ENCODE measurements around the gene LMBR1L.
"Not testable (repeated sequence)": the region's sequence is repeated elsewhere in the genome, so short reads cannot be mapped to it uniquely, and the experiment has no call there.

The LMBR1L gene, protein sequence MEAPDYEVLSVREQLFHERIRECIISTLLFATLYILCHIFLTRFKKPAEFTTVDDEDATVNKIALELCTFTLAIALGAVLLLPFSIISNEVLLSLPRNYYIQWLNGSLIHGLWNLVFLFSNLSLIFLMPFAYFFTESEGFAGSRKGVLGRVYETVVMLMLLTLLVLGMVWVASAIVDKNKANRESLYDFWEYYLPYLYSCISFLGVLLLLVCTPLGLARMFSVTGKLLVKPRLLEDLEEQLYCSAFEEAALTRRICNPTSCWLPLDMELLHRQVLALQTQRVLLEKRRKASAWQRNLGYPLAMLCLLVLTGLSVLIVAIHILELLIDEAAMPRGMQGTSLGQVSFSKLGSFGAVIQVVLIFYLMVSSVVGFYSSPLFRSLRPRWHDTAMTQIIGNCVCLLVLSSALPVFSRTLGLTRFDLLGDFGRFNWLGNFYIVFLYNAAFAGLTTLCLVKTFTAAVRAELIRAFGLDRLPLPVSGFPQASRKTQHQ

DNA sequence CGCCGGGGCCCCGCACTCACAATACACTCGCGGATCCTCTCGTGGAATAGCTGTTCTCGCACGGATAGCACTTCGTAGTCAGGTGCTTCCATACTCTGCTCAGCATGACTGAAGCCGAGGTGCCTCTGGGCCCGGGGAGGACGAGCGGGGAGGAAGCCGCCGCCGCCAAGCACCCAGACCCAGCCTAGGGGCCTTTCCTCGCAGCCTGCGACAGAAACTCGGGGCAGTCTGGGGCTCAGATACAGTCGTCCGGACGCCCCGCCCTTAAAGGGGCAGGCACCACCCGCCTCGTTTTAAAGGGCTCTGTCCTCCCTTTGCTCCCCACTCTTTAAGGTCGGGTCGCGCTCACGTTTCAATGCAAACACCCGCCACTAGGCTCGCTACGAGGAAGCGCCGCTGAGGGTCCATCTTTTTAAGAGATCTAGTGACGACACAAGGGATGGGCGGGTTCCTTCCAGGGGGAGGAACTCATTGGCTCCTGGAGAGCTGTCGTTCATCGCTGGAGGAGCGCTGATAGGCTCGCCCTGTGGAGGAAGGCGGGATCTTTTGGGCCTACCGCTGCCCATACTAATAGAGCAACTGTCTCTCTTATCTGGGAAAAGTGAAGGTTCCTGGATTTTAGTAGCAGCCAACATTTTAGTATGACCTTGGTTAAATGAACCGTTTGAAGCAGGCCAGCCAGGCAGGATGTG is at the start of gene LMBR1L:
LMBR1L (minus strand) TSS at position 384 of the 692 bp plus-strand sequence; CDS start at position 92, 292 bp downstream.
- DNase-seq: peak; percentile 99

DNA sequence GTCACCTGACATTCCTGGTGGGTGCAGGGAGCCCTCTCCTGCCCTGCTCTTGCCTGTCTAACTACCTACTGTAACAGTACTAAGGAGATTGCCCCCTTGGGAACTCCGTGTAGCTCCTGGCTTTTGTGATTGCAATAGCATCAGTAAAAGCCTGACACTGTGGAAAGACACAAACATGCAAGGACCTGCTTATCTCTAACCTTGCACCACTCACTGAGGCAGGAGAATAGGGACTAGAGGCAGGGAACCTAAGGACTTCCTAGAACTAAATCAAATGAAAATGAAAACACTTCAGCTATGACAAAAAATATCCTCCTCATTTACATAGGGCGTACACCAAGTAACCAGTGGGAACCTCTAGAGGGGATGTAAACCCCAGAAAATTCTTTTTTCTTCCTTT is 49.8 kb upstream of the LMBR1L start:
- DNase-seq: no peak

DNA sequence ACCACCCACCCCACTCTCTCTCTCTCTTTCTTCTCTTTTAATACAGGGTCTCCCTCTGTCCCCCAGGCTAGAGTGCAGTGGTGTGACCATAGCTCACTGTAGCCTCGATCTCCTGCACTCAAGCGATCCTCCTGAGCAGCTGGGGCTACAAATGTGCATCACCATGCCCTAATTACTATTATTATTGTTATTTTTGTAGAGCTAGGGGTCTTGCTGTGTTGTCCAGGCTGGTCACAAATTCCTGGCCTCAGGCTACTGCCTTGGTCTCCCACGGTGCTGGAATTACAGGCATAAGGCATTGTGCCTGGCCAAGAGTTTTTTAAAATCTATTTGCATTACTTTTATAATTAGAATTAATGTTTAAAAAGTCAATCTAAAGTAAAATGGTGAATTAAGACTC is 43.6 kb upstream of the LMBR1L start:
- no peak for DNase-seq

DNA sequence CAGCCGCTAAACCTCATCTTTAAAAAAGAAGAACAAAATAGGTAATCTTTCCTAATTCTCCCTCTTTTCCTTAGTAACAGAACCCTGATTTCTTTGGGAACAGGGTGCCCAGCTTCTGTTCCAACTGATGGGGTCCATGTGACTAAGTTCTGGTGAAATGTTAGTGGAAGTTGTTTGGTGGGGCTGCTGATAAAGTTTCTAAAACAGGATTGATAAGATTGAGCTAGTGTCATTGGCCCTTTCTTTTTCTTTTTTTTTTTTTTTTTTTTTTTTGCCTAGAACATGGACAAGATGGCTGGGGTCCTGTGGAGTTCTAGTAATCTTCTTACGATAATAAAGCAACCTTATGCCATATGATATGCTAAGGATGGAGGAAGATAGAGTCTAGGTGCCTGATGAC is 36.7 kb upstream of the LMBR1L start:
- no peak for DNase-seq

DNA sequence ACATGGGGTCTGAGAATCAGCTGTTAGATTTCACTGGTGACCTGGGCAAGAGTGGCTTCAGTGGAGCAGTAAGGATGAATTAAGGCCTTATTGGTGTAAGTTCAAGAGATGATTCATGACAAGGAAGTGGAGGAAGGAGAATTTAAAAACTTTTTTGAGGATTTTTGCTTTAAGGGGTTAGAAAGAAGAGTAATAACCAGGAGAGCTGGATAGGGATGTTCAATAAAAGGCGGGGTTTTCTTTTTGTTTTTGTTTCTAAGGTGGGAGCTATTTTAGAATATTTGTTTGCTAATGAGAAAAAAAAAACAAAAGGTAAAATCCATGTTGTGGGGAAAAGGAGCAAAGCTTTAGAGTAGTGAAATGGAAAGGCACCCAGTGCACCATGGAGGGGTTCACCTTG is 35.8 kb upstream of the LMBR1L start:
- no peak for DNase-seq

DNA sequence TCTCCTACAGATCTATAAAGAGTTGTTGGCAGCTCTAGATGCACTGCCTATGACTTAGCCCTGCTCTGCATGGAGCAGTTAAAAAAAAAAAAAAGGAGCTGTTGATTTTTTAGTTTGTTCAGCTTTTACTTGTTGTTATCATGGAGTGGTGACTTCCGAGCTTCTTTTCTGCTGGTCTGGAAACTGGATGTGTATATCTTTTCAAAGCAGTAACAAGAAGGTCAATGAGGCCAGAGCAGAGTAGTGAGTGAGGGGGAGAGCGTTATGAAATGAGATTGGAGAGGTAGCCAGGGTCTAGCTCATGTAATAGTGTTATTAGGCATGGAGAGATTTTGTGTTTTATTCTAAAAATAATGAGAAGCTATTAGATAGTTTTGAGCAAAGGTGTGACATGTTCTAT is 33.7 kb upstream of the LMBR1L start:
- no peak for DNase-seq

DNA sequence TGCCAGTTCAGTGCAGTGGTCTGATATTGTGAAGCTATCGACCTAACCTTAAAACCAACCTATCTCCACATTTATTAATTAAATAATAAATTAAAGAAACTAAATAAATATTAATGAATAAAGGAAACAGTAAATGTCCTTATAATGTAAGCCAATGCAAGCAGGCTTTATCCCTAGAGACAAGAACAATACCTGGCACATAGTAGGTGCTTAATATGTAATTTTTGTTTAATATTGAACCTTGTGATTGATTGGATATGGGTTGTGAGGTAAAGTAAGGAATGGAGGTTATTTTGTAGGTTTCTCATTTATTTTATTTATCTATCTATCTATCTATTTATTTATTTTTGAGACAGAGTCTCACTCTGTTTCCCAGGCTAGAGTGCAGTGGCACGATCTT is 28.4 kb upstream of the LMBR1L start:
- no peak for DNase-seq

DNA sequence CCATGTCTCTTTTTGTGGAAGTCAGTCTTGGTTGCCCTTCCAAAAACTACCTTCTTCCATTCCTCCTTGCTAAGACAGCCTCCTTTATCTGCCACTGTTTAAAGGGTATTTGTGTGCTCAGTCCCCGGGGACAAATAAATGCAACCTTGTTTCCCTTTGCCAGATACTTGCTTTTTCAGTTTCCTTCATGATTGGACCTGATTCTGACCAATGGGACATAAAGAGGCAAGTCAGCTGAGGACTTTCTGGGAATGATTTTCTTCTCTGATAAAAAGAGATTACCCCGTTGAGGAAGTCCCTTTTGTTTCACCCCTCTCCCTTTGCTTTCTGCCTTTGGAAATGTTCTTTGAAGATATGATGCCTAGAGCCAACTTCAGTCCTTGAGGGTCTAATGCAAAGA is 27.9 kb upstream of the LMBR1L start:
- no peak for DNase-seq

DNA sequence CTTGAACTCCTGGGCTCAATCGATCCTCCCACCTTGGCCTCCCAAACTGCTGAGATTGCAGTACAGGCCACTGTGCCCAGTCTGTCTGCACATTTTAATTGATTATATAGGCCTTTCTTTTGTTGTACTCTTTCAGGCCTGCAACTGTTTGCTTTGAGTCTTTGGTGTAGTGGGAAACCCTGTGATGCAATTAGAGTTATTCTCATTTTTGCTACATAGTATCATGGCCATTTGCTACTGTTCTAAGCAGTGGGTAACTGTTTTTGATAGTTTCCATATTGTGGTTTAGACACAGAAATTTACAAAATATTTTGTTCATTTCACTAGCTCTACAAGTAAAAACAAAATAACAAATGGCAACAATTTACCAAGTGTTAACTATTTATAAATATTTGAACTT is 26.8 kb upstream of the LMBR1L start:
- DNase-seq: no peak

DNA sequence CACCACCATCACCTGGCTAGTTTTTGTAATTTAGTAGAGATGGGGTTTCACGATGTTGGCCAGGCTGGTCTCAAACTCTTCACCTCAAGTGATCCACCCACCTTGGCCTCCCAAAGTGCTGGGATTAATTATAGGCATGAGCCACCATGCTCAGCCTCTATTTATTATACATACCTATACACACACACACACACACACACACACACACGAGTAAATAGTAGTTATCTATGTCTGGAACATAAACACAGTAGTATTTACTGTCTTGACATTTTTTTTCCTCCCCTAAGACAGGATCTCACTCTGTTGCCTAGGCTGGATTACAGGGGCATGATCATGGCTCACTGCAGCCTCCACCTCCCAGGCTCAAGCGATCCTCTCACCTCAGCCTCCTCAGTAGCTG is 26.4 kb upstream of the LMBR1L start:
- DNase-seq: not testable (repeated sequence)

DNA sequence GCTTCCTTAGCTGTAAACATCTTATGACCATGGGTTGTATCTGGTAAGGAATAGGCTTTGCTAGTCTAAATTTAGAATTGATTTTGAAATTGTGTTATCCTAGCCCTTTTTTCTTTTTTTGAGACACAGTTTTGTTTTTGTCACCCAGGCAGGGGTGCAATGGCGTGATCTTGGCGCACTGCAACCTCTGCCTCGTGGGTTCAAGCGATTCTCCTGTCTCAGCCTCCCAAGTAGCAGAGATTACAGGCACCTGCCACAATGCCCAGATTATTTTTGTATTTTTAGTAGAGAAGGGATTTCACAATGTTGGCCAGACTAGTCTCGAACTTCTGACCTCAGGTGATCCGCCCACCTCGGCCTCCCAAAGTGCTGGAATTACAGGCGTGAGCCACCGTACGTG is 22.9 kb upstream of the LMBR1L start:
- DNase-seq: no peak

DNA sequence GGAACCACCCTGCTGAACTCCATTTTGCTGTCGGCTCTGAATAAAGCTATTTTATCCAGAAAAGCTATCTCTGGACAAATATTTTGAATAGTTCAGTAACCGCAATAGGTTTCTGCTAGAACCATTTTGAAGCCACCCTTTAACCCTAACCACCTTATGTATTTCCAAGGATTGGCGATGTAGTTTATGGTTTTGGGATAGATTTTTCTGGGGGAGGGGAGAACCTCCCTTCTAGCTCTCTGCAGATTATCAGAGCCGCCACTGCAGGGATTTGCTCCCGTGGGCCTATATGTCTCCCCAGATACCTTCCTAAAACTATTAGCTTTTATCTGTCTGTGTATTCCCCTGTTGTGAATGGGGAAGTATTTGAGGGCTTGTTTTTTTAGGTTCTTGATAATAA is 22.4 kb upstream of the LMBR1L start:
- no peak for DNase-seq

DNA sequence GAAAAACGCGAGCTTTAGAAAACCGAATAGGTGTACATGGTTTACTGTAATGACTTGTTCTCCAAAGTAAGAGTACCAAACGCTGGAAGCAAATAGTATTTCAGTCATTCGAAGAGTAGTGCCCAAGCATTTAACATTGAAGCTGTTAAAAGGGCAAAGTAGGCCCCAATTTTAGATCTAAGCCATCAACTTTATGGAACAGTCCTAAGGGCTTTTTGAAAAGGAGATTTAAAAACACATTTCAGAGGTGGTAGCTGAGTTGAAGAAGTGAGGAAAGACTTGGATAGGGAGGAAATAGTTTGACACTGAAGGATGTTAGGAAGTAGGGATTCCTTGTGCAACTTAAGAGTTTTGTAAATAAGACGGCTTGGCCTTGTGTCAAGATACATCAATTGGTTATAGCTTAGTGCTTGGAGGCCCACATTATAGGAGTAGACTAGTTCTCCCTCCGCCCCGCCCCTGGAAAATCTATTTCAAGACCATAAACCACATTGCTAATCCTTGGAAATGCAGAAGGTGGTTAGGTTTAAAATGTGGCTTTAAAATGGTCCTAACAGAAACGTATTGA is 21.3 kb upstream of the LMBR1L start:
- DNase-seq: peak; percentile 28

DNA sequence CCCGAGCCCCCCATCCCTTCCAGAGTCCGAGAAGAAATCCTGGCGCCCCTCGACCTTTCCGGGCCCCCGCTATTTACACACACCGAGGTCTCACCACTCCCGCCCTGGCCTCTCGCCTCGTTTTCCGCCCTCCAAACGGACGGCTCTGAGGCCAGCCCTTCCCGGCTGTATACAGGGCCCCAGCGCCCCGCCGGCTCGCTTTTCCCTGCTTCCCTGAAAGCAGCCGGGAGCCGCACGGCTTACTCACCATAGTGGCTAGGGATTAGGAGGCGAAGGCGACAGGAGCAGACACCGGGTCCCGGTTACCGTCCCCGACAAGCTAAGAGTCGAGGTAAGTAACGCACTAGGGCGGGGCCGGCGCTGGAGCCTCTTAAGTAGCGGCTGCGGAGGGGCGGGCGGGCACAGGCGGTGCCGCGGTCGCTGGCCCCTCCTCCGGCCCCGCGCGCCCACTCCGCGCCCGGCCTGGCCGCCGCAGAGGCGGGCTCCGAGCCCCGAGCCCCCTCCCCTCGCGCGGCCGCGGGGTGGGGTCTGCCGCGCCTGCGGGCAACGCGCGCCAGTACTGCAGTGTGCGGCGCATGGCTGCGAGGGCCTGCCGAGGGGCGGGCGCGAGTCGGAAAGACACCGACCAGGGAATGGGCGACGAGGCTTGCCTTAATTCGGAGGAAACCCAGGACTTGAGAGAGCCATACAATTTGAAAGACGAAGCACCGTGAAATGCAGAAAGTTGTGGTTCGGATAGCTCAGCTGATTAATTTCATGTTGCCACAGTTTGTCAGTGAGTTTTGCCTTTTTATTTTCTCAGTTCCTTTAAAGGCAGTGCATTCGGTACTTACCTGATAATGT is 20.6 kb upstream of the LMBR1L start, which contains the start of gene TUBA1B:
TUBA1B (minus strand) TSS at position 345 of the 843 bp plus-strand sequence; CDS start at position 250, 95 bp downstream.
- peak; percentile 95 for DNase-seq

DNA sequence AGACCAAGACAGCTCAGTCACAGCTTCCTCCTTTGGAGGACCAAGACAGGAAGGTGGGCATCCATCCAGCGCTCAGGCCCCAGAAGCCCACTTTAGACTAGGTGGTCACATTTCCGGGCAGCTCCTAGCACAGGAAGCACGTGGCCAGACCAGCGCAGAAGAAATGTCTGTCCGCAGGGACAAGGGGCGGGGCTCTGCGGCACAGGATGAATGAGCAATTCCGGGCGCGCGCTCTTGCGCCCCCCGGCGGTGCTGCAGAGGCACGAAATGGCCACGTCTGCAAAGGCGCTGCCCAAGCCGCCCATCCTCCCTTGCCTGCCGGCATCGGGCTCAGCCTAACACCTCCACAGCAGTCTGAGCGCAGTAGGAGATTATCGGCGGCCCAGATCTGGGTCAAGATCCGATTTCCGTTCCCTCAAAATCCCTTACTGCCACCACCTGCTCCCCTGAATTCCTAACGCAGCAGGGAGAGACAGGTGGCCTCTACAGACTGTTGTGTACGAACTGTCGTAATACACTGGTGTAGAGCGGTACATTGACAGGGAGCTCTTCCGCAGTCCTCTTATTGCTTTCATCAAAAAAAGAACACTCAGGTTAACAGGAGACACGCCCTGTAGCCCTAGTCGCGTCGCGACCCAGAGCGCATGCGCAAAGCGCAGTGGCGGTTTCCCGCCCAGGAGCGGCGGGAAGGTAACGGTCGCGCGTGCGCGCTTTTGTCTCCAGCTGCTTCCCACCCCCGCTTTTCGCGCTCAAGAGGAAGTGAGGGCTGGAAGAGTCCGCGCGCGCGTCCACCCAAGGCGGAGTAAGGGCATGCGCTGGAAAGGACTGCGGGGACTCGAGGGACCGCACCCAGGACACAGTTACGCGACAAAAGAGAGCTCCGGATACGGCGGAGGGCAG is 19.8 kb upstream of the LMBR1L start:
- DNase-seq: peak; percentile 99

DNA sequence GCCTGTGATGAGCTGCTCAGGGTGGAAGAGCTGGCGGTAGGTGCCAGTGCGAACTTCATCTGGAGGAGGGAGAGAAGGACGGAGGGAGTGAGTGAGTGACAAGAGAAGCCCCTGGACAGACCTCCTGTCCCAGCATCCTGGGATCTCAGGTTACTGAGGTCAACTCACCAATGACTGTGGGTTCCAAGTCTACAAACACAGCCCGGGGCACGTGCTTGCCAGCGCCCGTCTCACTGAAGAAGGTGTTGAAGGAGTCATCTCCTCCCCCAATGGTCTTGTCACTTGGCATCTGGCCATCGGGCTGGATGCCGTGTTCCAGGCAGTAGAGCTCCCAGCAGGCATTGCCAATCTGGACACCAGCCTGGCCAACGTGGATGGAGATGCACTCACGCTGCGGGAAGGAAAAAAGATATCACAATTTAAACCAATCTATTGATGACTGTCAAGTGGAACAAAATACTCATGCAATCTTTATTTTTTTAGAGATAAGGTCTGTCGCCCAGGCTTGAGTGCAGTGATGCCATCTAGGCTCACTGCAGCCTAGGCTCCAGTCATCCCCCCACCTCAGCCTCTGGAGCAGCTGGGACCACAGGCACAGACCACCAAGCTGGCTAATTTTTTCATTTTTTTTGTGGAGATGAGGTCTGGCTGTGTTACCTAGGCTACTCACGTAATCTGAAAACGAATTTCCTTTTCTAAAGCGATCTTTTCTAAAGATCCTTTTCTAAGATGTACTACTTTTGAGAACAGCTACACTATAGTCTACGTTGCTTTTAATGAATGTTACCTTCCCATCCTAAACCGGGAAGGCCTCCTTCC is 18.9 kb upstream of the LMBR1L start:
- no peak for DNase-seq

DNA sequence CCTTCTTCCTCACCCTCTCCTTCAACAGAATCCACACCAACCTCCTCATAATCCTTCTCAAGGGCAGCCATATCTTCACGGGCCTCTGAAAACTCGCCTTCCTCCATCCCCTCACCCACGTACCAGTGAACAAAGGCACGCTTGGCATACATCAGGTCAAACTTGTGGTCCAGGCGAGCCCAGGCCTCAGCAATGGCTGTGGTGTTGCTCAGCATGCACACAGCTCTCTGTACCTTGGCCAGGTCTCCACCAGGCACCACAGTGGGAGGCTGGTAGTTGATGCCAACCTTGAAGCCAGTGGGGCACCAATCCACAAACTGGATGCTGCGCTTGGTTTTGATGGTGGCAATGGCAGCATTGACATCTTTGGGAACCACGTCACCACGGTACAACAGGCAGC is 17.3 kb upstream of the LMBR1L start:
- not testable (repeated sequence) for DNase-seq

DNA sequence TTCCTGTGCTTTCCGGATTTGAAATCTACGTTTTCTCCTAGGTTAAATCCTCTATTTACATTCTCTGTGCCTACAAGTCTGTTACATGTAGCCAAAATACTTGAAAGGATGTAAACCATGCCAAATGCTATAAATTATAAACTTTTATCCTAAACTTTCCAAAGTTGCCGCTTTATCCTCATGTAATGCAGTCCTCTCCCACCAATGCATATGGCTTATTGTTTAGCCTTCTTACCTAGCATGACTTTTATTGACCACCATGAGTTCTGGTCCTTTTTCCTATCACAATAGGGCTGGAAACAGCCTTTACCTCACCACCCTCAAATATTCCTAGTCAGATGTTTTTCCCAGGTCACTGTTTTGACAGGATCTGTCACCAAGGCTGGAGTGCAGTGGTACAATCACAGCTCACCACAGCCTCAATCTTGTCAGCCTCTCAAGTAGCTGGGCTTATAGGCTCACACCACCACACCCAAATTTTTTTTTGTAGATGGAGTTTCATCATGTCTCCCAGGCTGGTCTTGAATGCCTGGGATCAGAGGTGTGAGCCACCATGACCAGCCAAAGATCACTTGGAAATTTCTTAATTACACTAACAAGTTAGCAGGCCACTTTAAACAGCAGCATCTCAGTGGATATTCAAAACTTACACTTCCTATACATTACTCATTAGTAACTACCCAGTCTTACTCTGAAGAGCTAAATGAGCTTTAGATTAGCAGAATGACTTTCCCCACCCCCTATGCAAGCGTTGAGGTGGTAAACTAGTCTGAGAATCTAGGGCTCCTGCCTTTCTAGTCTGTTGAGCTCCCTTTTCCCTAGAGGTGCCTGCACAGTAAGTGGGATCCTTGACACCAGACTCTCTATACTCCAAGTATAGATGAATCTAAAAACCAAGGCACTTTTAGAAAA is 16.5 kb upstream of the LMBR1L start:
- no peak for DNase-seq

DNA sequence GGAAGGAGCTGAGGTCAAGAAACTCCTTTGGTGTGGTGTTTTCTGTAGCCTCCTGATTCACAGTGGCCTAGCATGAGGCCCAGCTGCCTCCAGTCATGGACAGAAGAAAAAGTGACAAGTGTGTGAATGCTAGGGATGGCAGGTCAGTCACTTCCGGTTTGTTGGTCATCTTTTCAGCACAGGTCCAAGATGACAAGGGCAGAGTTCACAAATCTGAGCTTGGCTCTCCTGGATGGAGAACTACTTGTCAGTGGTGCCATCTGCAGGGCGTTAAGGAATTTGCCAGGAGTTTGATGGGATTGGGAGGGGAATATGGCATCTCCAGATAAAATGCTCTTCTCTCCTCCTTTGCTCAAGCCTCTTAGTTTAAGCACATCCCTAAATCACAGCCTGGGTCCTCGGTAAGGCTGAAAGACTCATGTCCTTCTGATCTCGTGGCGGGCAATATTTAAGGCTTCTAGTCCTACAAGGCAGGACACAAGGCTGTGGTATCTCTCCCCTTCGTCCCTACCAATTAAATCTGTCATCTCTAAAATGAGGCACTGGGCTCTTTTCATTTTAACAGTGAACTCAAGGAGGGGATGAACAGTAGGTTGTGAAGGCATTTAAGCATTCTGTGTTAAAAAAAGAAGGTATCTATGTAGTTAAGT is 10.5 kb upstream of the LMBR1L start:
- peak; percentile 70 for DNase-seq

All from suppressor macrophage treated with lipopolysaccharide for 4 hours (primary cell).